HT-29 (cell line): ENCODE measurements around the gene PLCG2. TPM values are rescaled to one million over a fixed set of nuclear protein-coding genes. Genes with fewer than 3 reads are reported as not detected.
A peak's percentile ranks its signal among the peaks of the same experiment; 100 is the strongest.
"Not testable (repeated sequence)": the region's sequence is repeated elsewhere in the genome, so short reads cannot be mapped to it uniquely, and the experiment has no call there.

Experiments used
- DNase-seq: peaks from one replicate; pipeline ENCODE4 v3.0.0-alpha.2; 2015; ENCODE audit warnings: low spot score
- total RNA-seq: library from RNA; depleted of rRNA; stranded (reverse); fragments of >200 nt; shearing (Covaris generic); gene quantifications from 2 replicates; pipeline ENCODE4 v1.2.3, GENCODE V29; 2014; rRNA removed

PLCG2 gene
- total RNA-seq = 1.6 and 3.0 TPM in 2 replicates

GRCh38 chr16:81778861-81779535, at the start of gene PLCG2:
PLCG2 (plus strand) TSS chr16:81779291; CDS start chr16:81785990, 6,699 bp downstream.
- peak; percentile 39 for DNase-seq

DNA sequence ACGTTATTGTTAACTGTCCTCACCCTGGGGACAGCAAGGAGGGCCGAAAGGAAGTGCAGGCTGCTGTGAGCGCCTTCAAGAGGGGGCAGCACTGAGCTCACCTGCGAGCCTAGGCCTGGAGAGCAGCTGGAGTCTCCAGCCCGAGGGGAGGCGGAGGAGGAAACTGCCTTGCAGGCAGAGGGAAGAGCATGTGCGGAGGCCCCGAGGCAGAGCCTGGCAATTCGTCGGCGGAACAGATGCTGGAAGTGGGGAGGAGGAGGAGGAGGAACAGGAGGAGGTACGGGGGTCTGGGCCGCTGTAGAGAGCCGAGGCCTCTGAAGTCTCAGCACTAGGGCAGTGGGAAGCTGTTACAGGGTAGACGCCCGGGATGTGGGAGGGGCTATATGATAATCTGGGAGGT, 49.6 kb upstream of the PLCG2 start:
- DNase-seq = no peak

GRCh38 chr16:81730090-81731051, 48.7 kb upstream of the PLCG2 start:
- DNase-seq = peak; percentile 65

- no peak for DNase-seq
Observed at GRCh38 chr16:81731649-81732048, 47.4 kb upstream of the PLCG2 start.

DNA sequence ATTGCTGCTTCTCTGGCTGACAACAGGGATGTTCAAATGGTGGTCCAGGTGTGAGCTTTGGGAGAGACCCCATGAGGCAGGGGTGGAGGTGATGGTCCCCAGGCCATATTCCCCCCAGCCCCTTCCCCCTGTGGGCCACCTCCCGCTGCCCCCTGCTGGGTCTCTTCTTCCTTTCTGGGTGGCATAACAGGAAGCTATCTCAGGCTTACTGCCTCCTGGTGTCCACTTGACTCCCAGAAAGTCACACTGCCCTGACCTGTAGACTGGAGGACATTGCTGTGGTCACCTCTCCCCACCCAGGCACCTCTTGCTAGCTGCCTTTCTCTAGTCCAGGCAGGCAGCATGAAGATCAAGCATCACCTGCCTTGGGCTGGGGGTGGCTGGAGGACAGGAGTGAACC, 46.4 kb upstream of the PLCG2 start:
- no peak for DNase-seq

- no peak for DNase-seq
Observed at GRCh38 chr16:81733295-81733694, 45.8 kb upstream of the PLCG2 start.

DNA sequence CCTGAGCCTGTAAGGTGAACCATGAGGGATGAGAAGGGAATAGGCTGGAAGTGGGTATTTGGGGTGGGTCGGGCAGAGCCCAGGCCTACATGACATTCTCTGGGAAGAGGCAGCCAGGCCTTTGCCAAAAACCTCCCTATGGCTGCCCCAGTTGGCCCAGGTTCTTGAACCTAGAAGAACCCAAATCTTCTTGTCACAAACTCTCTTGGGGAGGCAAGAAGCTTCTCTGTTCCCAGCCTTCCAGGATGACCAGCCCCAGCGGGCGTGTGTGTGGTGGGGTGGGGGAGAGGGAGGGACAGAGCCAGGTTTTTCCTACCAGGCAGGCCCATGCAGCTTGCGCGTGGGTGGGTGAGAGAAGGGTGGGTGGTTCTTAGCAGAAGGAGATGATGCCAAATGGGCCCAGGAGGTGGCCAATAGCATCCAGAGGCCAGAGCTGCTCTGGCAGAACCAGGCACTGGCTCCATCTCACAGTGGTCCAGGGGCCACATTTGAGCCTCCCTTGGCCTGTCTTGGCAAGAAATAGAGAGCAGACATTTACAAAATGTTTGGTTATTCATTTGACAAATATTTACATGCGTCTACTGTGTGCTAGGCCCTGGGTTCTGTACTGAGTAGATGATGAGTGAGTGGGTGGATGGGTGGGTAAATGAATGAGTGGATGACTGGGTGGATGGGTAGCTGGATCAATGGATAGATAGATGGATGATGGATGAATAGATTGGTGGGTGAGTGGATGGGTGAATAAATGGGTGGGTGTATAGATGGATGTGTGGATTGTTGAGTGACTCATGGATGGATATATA, 44.3 kb upstream of the PLCG2 start:
- DNase-seq = no peak

DNA sequence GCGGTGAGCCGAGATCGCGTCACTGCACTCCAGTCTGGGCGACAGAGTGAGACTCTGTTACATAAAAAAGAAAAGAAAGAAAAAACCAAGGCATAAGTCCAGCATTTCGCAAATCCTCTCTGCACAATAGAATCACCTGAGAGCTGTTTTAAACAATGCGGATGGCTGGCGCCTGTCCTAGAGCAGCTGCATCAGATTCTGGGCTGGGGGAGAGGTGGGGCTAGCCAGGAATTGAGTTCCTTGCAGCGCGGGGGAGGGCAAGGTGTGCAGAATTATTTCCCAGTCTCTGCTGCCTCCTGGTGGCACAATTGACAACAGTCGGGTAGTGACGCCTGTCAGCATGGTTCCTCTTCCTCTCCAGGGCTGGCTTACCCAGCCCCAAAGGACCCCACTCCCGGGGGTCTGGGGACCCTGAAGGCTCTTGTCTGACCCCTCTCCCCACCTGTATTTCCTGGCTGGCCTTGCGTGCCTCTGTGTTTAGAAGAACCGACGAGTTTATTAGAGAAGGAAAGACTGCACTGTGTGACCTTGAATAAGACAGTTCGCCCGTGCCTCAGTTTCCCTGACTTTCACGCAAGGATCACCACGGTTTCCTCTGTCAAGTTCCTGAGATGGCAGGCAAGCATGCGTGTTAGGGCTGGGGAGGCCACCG, 41.1 kb upstream of the PLCG2 start:
- DNase-seq = peak; percentile 93

- DNase-seq = no peak
Observed at GRCh38 chr16:81738783-81739496, 40.2 kb upstream of the PLCG2 start.

- no peak for DNase-seq
Observed at GRCh38 chr16:81739503-81739902, 39.6 kb upstream of the PLCG2 start.

GRCh38 chr16:81740169-81740568, 38.9 kb upstream of the PLCG2 start:
- no peak for DNase-seq

DNA sequence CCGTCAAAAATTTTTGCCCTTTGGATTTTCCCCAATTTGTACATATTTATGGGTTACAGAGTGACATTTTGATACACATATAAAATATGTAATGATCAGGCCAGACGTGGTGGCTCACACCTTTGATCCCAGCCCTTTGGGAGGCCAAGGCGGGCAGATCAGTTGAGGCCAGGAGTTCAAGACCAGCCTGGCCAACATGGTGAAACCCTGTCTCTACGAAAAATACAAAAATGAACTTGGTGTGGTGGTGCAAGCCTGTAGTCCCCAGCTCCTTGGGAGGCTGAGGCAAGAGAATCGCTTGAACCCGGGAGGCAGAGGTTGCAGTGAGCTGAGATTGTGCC, 37.7 kb upstream of the PLCG2 start:
- DNase-seq = not testable (repeated sequence)

DNA sequence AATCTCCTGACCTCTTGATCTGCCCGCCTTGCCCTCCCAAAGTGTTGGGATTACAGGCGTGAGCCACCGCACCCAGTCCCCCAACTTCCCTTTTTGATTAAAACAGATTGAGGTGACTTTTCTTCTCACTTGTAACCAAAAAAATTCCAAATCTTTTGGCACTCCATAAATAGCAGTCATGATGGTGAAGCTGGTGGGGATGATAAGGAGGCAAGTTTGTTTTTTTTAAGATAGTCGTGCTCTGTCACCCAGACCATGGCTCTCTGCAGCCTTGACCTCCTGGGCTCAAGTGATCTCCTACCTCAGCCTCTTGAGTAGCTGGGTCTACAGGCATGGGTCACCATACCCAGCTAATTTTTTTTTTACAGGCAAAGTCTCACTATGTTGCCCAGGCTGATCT, 34.7 kb upstream of the PLCG2 start:
- DNase-seq = no peak

- DNase-seq = no peak
Observed at GRCh38 chr16:81744911-81745310, 34.2 kb upstream of the PLCG2 start.

DNA sequence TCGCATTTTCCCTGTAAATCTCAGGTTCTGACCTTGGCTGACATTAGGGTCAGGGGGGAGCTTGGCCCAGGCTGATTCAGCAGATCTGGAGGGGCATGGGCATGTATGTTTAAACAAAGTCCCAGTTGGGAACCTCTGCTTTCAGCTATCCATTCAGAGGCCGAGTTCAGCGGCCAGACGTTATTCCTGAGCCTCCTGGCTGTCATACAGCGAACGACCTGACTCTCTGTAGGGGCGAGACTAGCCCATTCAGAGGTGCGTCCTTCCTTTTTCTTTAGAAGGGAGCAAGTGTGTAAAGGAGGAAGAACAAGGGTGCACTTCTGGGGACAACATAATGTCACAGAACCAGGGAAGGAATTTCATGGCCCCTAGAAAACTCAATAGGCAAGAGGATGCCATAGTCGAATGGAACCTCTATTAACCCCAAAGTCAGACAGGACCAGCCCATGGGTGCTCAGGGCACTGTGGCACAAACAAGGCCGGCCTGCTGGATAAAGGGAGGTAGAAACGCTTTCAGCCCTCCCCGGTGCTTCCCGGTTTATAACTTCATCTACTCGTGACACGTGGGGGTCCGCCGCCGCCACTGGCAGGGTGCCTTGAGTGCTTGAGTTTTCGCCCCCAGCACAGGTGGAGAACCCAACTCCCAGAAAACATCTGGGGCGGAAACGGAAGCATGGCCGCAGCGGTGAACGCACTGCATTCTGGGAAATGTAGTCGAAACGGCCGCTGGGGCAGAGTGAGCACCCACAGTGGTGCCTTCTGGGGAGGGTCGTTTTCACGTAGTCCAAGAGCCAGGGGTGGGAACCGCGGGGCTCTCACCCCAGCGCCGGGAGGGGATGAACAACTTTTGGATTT, 33.2 kb upstream of the PLCG2 start:
- DNase-seq = peak; percentile 60

DNA sequence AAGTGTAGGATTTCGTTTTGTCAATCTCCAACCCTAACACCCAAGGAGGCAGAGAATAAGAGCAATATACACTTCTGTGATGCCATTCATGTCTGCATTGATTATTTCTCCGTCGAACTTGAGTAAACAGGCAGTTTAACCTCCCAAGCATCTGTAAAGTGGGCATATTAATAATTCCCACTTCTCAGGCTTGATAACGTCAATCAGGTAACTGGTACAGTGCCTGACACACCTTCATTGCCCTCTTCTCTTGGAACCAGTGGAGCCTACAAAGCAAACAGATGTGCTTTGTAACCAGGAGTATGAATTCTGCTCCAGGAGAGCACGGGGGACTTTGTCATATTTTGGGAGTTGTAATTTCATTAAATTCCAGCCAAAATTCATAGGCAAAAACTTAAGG, 32.5 kb upstream of the PLCG2 start:
- no peak for DNase-seq

DNA sequence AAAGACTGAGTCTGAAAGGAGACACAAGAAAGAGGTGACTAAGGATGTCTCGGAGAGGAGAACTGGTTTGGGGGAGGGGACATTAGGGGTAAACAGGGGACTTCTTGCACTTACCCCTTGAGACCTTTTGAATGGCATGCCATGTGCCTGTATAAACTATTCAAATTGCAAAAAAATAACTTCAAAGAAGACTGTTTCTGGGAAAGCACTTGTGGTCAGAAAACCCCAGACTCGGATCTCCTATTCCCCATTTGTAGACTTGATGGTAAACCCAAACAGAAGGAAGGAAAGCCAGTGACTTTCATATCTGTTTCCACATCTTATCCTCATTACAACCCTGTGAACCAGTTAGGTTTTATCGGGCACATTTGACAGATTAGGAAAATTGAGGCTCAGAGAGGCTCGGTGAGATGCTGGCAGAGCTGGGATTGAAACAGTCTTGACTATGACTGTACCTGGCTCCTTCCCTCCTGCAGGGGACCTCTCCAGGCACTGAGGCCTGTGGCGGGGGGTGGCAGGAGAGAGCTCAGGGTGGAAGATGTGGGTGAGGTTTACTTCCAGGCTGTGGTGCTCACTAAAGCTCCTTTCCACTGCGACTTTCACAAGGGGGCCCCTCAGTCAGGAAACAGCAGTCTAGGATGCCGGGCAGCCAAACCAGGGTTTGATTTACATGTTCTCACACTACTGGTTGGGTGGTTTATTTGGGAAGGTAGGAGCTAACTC, 30.5 kb upstream of the PLCG2 start:
- DNase-seq = no peak

- peak; percentile 47 for DNase-seq
Observed at GRCh38 chr16:81752225-81752875, 26.7 kb upstream of the PLCG2 start.

DNA sequence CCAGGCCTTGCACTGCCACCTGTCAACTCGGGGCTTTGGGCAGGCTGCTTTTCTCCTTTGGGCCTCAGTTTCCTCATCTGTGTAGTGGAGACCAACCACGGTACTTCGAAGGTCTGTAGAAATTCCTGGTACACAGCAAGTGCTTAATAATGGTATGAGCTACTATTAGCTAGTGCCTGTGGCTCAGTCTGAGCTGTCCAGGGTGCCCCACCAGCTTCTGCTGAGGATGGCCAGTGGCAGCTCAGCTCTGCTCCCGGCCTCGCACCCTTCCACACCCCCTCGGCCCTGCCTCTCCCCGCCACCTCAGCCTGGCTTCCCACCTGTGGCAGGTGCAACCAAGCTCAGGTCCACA, 26.2 kb upstream of the PLCG2 start:
- no peak for DNase-seq
